HCEC 1CT (cell line): ENCODE measurements around the gene EMID1.

ENCODE experiments used
- DNase-seq: peaks from one replicate; pipeline ENCODE4 v3.0.0-alpha.2; 2017

Gene EMID1

GRCh38 chr22:29205594-29206371 lies at the start of gene EMID1:
Gene EMID1 (plus strand): TSS chr22:29205896. CDS start chr22:29206039, 143 bp downstream.
- no peak for DNase-seq

GRCh38 chr22:29155966-29156365 lies 49.7 kb upstream of the EMID1 start:
- no peak for DNase-seq

GRCh38 chr22:29156507-29156906 lies 49.2 kb upstream of the EMID1 start:
- no peak for DNase-seq

GRCh38 chr22:29157759-29158535 lies 47.7 kb upstream of the EMID1 start:
- no peak for DNase-seq

- DNase-seq, result no peak
Measured at GRCh38 chr22:29158546-29158945, 47.1 kb upstream of the EMID1 start.

GRCh38 chr22:29163808-29164207 lies 41.9 kb upstream of the EMID1 start:
- DNase-seq, result no peak

- no peak for DNase-seq
Measured at GRCh38 chr22:29165321-29166060, 40.2 kb upstream of the EMID1 start.

GRCh38 chr22:29166180-29166579 lies 39.5 kb upstream of the EMID1 start:
- no peak for DNase-seq

- DNase-seq, result no peak
Measured at GRCh38 chr22:29167032-29167911, 38.4 kb upstream of the EMID1 start.

- DNase-seq, result no peak
Measured at GRCh38 chr22:29171721-29172120, 34.0 kb upstream of the EMID1 start.

- DNase-seq, result no peak
Measured at GRCh38 chr22:29172216-29172615, 33.5 kb upstream of the EMID1 start.

- DNase-seq, result no peak
Measured at GRCh38 chr22:29175312-29175835, 30.3 kb upstream of the EMID1 start.

GRCh38 chr22:29183971-29184848 lies 21.5 kb upstream of the EMID1 start:
- no peak for DNase-seq

GRCh38 chr22:29184849-29185490 lies 20.7 kb upstream of the EMID1 start:
- DNase-seq, result no peak

- no peak for DNase-seq
Measured at GRCh38 chr22:29186302-29186701, 19.4 kb upstream of the EMID1 start.

GRCh38 chr22:29187831-29188230 lies 17.9 kb upstream of the EMID1 start:
- DNase-seq, result no peak

GRCh38 chr22:29190051-29190450 lies 15.6 kb upstream of the EMID1 start:
- DNase-seq, result no peak

- DNase-seq, result no peak
Measured at GRCh38 chr22:29190918-29191317, 14.8 kb upstream of the EMID1 start.

GRCh38 chr22:29193021-29193420 lies 12.7 kb upstream of the EMID1 start:
- DNase-seq, result no peak

GRCh38 chr22:29194184-29194583 lies 11.5 kb upstream of the EMID1 start:
- DNase-seq, result no peak
